HEK293 (cell line): ENCODE measurements around the gene POLR1D.

Source experiments
- BCL11A ChIP-seq: fragments of 450-650 bp; formaldehyde crosslinking; IDR thresholded peaks from 2 replicates; pipeline ENCODE4 v1.5.1; 2016; ENCODE audit warnings: low read depth, missing biosample characterization, missing genetic modification characterization
- CTCF ChIP-seq: fragments of 450-650 bp; formaldehyde crosslinking; IDR thresholded peaks from 2 replicates; pipeline ENCODE4 v1.5.1; 2016; ENCODE audit warnings: missing biosample characterization, missing genetic modification characterization
- GLIS1 ChIP-seq: fragments of 450-650 bp; formaldehyde crosslinking; IDR thresholded peaks from 2 replicates; pipeline ENCODE4 v1.5.1; 2016; ENCODE audit warnings: missing biosample characterization, missing genetic modification characterization
- HOXA7 ChIP-seq: sonication (generic); formaldehyde crosslinking; IDR thresholded peaks from 2 replicates; pipeline ENCODE4 v1.8.1; 2022; ENCODE audit warnings: missing genetic modification reagents, borderline replicate concordance
- KLF9 ChIP-seq: fragments of 450-650 bp; formaldehyde crosslinking; IDR thresholded peaks from 2 replicates; pipeline ENCODE4 v1.5.1; 2016; ENCODE audit warnings: missing biosample characterization, missing genetic modification characterization, low read depth
- REPIN1 ChIP-seq: fragments of 450-650 bp; formaldehyde crosslinking; IDR thresholded peaks from 2 replicates; pipeline ENCODE4 v1.5.1; 2017; ENCODE audit warnings: missing biosample characterization, missing genetic modification characterization, low read depth
- ZFP69B ChIP-seq: fragments of 450-650 bp; formaldehyde crosslinking; IDR thresholded peaks from 2 replicates; pipeline ENCODE4 v1.5.1; 2016; ENCODE audit warnings: missing biosample characterization, missing genetic modification characterization
- ZIC2 ChIP-seq: fragments of 450-650 bp; formaldehyde crosslinking; IDR thresholded peaks from 2 replicates; pipeline ENCODE4 v1.5.1; 2016; ENCODE audit warnings: missing biosample characterization, missing genetic modification characterization
- ZNF184 ChIP-seq: fragments of 450-650 bp; IDR thresholded peaks from 2 replicates; pipeline ENCODE4 v1.5.1; 2018; ENCODE audit warnings: missing biosample characterization, mild to moderate bottlenecking, missing genetic modification characterization
- ZNF19 ChIP-seq: fragments of 450-650 bp; formaldehyde crosslinking; IDR thresholded peaks from 2 replicates; pipeline ENCODE4; 2016; ENCODE audit warnings: missing biosample characterization, missing genetic modification characterization, low read depth
- ZNF266 ChIP-seq: fragments of 450-650 bp; formaldehyde crosslinking; IDR thresholded peaks from 2 replicates; pipeline ENCODE4 v1.5.1; 2016; ENCODE audit warnings: missing biosample characterization, missing genetic modification characterization, low read depth
- ZNF350 ChIP-seq: fragments of 450-650 bp; formaldehyde crosslinking; IDR thresholded peaks from 2 replicates; pipeline ENCODE4 v1.5.0; 2017; ENCODE audit warnings: missing biosample characterization, mild to moderate bottlenecking, missing genetic modification characterization
- ZNF416 ChIP-seq: fragments of 450-650 bp; formaldehyde crosslinking; IDR thresholded peaks from 2 replicates; pipeline ENCODE4 v1.5.1; 2016; ENCODE audit warnings: missing biosample characterization, missing genetic modification characterization
- ZNF510 ChIP-seq: fragments of 450-650 bp; formaldehyde crosslinking; IDR thresholded peaks from 2 replicates; pipeline ENCODE4 v1.5.1; 2018; ENCODE audit warnings: mild to moderate bottlenecking, missing genetic modification characterization, missing biosample characterization; ENCODE audit not compliant: insufficient replicate concordance
- ZNF514 ChIP-seq: fragments of 450-650 bp; formaldehyde crosslinking; IDR thresholded peaks from 2 replicates; pipeline ENCODE4 v1.5.1; 2016; ENCODE audit warnings: missing biosample characterization, missing genetic modification characterization
- ZNF626 ChIP-seq: fragments of 450-650 bp; sonication (Bioruptor Pico); formaldehyde crosslinking; IDR thresholded peaks from 2 replicates; pipeline ENCODE4 v1.5.1; 2018; ENCODE audit warnings: missing biosample characterization, missing genetic modification characterization, inconsistent platforms
- ZNF664 ChIP-seq: fragments of 450-650 bp; formaldehyde crosslinking; IDR thresholded peaks from 2 replicates; pipeline ENCODE4 v1.5.1; 2016; ENCODE audit warnings: missing biosample characterization, missing genetic modification characterization
- ZNF677 ChIP-seq: fragments of 450-650 bp; IDR thresholded peaks from 2 replicates; pipeline ENCODE4 v1.5.0; 2018; ENCODE audit warnings: missing biosample characterization, mild to moderate bottlenecking, missing genetic modification characterization, moderate library complexity
- ZNF701 ChIP-seq: fragments of 450-650 bp; formaldehyde crosslinking; IDR thresholded peaks from 2 replicates; pipeline ENCODE4 v1.5.1; 2016; ENCODE audit warnings: missing biosample characterization, missing genetic modification characterization
- ZNF76 ChIP-seq: fragments of 450-650 bp; formaldehyde crosslinking; IDR thresholded peaks from 2 replicates; pipeline ENCODE4; 2016; ENCODE audit warnings: low read depth, missing biosample characterization, missing genetic modification characterization, borderline replicate concordance
- ZNF837 ChIP-seq: fragments of 450-650 bp; formaldehyde crosslinking; IDR thresholded peaks from 2 replicates; pipeline ENCODE4 v1.5.1; 2016; ENCODE audit warnings: missing biosample characterization, missing genetic modification characterization
- ZSCAN16 ChIP-seq: fragments of 450-650 bp; formaldehyde crosslinking; IDR thresholded peaks from 2 replicates; pipeline ENCODE4 v1.5.1; 2016; ENCODE audit warnings: missing biosample characterization, missing genetic modification characterization
- TF ChIP-seq, protein P1 (sequence below): fragments of 450-650 bp; formaldehyde crosslinking; IDR thresholded peaks from 2 replicates; pipeline ENCODE4 v1.5.1; 2016; ENCODE audit warnings: missing biosample characterization, missing genetic modification characterization
- TF ChIP-seq, protein P2 (sequence below): fragments of 450-650 bp; formaldehyde crosslinking; conservative IDR thresholded peaks from 2 replicates; pipeline ENCODE4 v1.5.1; 2016; ENCODE audit warnings: low read depth, missing biosample characterization, missing genetic modification characterization
- TF ChIP-seq, protein P3 (sequence below): fragments of 450-650 bp; formaldehyde crosslinking; IDR thresholded peaks from 2 replicates; pipeline ENCODE4 v1.5.1; 2016; ENCODE audit warnings: missing biosample characterization, missing genetic modification characterization
- TF ChIP-seq, protein P4 (sequence below): IDR thresholded peaks from 2 replicates; pipeline ENCODE4 v1.6.1; 2011; ENCODE audit warnings: mild to moderate bottlenecking, low read depth, low read length, borderline replicate concordance
- TF ChIP-seq, protein P5 (sequence below): fragments of 450-650 bp; formaldehyde crosslinking; IDR thresholded peaks from 2 replicates; pipeline ENCODE4 v1.5.1; 2016; ENCODE audit warnings: missing biosample characterization, missing genetic modification characterization

POLR1D gene

DNA sequence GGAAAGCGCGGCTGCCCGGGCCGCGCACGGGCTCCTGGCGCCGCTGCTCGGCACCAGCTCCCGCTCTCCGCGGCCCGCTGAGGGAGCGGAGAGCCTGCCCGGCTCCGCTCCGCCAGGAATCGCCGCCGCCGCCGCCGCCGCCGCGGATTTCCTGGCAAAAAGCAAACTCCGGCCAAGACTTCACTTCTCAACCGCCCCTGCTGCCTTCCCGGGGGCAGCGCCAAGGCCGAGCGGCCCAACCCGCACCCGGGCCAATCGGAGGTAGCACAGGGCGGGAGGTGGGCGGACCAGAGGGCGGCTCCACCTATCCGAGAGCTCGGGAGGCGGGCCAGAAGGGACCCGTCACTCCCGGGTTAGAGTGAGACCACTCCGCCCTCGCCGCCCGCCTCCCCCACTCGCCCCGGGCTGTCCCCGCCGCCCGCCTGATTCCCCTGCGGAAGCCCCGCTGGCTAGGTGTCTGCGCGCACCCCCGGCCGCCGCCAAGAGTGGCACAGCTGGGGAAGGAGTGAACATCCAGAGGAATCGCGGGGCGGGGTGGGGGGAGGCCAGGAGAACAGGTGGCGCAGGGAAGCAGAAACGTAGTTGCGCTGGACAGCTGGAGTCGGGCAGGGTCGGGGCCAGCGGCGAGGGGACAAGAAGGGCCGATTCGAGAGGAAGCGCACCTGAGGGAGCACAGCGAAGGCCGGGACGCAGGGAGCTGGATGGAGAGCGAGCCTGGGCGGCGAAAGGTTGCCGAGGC, 1.1 kb upstream of the POLR1D start, which contains the start of gene LNX2 (continued):
- TF ChIP-seq, protein P1, sequence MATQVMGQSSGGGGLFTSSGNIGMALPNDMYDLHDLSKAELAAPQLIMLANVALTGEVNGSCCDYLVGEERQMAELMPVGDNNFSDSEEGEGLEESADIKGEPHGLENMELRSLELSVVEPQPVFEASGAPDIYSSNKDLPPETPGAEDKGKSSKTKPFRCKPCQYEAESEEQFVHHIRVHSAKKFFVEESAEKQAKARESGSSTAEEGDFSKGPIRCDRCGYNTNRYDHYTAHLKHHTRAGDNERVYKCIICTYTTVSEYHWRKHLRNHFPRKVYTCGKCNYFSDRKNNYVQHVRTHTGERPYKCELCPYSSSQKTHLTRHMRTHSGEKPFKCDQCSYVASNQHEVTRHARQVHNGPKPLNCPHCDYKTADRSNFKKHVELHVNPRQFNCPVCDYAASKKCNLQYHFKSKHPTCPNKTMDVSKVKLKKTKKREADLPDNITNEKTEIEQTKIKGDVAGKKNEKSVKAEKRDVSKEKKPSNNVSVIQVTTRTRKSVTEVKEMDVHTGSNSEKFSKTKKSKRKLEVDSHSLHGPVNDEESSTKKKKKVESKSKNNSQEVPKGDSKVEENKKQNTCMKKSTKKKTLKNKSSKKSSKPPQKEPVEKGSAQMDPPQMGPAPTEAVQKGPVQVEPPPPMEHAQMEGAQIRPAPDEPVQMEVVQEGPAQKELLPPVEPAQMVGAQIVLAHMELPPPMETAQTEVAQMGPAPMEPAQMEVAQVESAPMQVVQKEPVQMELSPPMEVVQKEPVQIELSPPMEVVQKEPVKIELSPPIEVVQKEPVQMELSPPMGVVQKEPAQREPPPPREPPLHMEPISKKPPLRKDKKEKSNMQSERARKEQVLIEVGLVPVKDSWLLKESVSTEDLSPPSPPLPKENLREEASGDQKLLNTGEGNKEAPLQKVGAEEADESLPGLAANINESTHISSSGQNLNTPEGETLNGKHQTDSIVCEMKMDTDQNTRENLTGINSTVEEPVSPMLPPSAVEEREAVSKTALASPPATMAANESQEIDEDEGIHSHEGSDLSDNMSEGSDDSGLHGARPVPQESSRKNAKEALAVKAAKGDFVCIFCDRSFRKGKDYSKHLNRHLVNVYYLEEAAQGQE (tag by site-specific recombination): peak; percentile 84
- TF ChIP-seq GLIS1 (tag by site-specific recombination) (peak; percentile 7; the same call in 1 of the 2 replicates), ZNF626 (no peak), ZNF837 (tag by site-specific recombination) (0 out of 2 replicates have a peak, but pooled peaks have one; percentile 47), ZNF350 (tag by site-specific recombination) (no peak), ZNF76 (tag by site-specific recombination) (peak; percentile 20; the same call in 1 of the 2 replicates), HOXA7 (CRISPR knock-in tag) (no peak), ZNF701 (tag by site-specific recombination) (no peak), ZNF510 (tag by site-specific recombination) (no peak), ZNF664 (tag by site-specific recombination) (no peak), ZNF514 (no peak), ZNF19 (tag by site-specific recombination) (no peak), ZFP69B (0 out of 2 replicates have a peak, but pooled peaks have one; percentile 20), ZIC2 (tag by site-specific recombination) (peak; percentile 79), KLF9 (tag by site-specific recombination) (peak; percentile 57; the same call in 1 of the 2 replicates), ZNF416 (tag by site-specific recombination) (no peak), REPIN1 (tag by site-specific recombination) (no peak), BCL11A (tag by site-specific recombination) (peak; percentile 79; the same call in 1 of the 2 replicates), ZSCAN16 (tag by site-specific recombination) (0 out of 2 replicates have a peak, but pooled peaks have one; percentile 20), ZNF184 (tag by site-specific recombination) (no peak), CTCF (tag by site-specific recombination) (no peak), ZNF266 (tag by site-specific recombination) (no peak), ZNF677 (tag by site-specific recombination) (no peak)
- TF ChIP-seq, protein P2, sequence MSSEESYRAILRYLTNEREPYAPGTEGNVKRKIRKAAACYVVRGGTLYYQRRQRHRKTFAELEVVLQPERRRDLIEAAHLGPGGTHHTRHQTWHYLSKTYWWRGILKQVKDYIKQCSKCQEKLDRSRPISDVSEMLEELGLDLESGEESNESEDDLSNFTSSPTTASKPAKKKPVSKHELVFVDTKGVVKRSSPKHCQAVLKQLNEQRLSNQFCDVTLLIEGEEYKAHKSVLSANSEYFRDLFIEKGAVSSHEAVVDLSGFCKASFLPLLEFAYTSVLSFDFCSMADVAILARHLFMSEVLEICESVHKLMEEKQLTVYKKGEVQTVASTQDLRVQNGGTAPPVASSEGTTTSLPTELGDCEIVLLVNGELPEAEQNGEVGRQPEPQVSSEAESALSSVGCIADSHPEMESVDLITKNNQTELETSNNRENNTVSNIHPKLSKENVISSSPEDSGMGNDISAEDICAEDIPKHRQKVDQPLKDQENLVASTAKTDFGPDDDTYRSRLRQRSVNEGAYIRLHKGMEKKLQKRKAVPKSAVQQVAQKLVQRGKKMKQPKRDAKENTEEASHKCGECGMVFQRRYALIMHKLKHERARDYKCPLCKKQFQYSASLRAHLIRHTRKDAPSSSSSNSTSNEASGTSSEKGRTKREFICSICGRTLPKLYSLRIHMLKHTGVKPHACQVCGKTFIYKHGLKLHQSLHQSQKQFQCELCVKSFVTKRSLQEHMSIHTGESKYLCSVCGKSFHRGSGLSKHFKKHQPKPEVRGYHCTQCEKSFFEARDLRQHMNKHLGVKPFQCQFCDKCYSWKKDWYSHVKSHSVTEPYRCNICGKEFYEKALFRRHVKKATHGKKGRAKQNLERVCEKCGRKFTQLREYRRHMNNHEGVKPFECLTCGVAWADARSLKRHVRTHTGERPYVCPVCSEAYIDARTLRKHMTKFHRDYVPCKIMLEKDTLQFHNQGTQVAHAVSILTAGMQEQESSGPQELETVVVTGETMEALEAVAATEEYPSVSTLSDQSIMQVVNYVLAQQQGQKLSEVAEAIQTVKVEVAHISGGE (tag by site-specific recombination): peak; percentile 50; the same call in 1 of the 2 replicates
- TF ChIP-seq, protein P3, sequence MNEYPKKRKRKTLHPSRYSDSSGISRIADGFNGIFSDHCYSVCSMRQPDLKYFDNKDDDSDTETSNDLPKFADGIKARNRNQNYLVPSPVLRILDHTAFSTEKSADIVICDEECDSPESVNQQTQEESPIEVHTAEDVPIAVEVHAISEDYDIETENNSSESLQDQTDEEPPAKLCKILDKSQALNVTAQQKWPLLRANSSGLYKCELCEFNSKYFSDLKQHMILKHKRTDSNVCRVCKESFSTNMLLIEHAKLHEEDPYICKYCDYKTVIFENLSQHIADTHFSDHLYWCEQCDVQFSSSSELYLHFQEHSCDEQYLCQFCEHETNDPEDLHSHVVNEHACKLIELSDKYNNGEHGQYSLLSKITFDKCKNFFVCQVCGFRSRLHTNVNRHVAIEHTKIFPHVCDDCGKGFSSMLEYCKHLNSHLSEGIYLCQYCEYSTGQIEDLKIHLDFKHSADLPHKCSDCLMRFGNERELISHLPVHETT: no peak
- TF ChIP-seq, protein P4, sequence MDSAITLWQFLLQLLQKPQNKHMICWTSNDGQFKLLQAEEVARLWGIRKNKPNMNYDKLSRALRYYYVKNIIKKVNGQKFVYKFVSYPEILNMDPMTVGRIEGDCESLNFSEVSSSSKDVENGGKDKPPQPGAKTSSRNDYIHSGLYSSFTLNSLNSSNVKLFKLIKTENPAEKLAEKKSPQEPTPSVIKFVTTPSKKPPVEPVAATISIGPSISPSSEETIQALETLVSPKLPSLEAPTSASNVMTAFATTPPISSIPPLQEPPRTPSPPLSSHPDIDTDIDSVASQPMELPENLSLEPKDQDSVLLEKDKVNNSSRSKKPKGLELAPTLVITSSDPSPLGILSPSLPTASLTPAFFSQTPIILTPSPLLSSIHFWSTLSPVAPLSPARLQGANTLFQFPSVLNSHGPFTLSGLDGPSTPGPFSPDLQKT: no peak
- TF ChIP-seq, protein P5, sequence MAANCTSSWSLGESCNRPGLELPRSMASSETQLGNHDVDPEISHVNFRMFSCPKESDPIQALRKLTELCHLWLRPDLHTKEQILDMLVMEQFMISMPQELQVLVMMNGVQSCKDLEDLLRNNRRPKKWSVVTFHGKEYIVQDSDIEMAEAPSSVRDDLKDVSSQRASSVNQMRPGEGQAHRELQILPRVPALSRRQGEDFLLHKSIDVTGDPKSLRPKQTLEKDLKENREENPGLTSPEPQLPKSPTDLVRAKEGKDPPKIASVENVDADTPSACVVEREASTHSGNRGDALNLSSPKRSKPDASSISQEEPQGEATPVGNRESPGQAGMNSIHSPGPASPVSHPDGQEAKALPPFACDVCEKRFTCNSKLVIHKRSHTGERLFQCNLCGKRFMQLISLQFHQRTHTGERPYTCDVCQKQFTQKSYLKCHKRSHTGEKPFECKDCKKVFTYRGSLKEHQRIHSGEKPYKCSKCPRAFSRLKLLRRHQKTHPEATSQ (tag by site-specific recombination): peak; percentile 86; the same call in 1 of the 2 replicates
